ENCODE results near the gene CLDN4.

DNA sequence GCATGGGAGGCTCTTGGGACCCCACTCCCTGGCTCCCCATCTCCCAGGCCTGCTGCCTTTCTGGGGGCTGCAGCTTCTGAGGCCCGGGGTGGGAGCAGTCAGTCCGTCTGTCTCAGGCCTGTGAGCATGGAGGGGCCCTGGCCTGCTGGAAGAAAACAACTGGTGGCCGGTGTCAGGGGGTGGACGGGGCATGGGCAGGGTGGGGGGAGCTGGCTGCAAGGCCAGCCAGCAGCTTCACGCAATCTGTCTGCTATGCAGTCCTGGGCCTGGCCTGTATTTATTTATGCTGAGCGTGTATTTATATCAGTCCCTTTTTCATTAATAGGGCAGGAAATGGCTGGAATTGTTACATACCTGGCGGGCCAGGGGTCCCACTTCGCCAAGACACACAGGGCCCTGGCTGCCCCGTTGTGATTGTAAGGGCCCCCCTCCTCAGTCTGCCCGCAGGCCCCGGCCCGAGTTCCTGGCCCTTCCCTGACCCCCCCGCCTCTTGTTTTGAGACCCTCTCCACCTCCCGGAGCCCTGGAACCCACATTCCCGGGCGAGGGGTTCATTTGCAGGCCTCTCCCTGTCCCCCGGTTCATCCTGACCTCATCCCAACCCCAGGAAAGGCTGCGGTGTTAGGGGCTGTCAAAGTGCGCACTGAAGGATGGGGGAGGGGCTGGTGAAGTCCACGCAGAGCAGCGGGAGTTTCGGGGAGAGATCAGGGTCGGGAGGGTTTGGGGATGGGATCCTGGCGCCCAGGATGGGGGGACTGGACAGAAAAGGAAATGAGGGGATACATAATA lies 38.4 kb downstream of the CLDN4 start:
- no peak for TF ChIP-seq BHLHE40 (IDR thresholded peaks at IDR 0.05; ENCODE audit: borderline replicate concordance)
- no peak for TF ChIP-seq FOXA1 (IDR thresholded peaks at IDR 0.05)
- no peak for TF ChIP-seq L3MBTL2 (conservative IDR thresholded peaks at IDR 0.05)
- TF ChIP-seq SUZ12 (IDR thresholded peaks at IDR 0.05) = no peak
- no peak for TF ChIP-seq TARDBP (IDR thresholded peaks at IDR 0.05)
- no peak for TF ChIP-seq SP1 (IDR thresholded peaks at IDR 0.05)
- no peak for TF ChIP-seq ZNF384 (IDR thresholded peaks at IDR 0.05)
- TF ChIP-seq, protein P1, sequence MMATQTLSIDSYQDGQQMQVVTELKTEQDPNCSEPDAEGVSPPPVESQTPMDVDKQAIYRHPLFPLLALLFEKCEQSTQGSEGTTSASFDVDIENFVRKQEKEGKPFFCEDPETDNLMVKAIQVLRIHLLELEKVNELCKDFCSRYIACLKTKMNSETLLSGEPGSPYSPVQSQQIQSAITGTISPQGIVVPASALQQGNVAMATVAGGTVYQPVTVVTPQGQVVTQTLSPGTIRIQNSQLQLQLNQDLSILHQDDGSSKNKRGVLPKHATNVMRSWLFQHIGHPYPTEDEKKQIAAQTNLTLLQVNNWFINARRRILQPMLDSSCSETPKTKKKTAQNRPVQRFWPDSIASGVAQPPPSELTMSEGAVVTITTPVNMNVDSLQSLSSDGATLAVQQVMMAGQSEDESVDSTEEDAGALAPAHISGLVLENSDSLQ (IDR thresholded peaks at IDR 0.05) = no peak
- no peak for TF ChIP-seq ELF4 (IDR thresholded peaks at IDR 0.05)
